ENCODE measurements around the gene PLEKHH2.
"Not testable (repeated sequence)": the region's sequence is repeated elsewhere in the genome, so short reads cannot be mapped to it uniquely, and the experiment has no call there.

Gene PLEKHH2

GRCh38 chr2:43724728-43725526, 87.9 kb downstream of the PLEKHH2 start:
- DNase-seq: no peak

- DNase-seq: no peak
Measured at GRCh38 chr2:43725711-43726246, 88.7 kb downstream of the PLEKHH2 start.

- DNase-seq: not testable (repeated sequence)
Measured at GRCh38 chr2:43726961-43727633, 90.0 kb downstream of the PLEKHH2 start.

- no peak for DNase-seq
Measured at GRCh38 chr2:43727634-43728014, 90.6 kb downstream of the PLEKHH2 start.

- DNase-seq: no peak
Measured at GRCh38 chr2:43729491-43730174, 92.6 kb downstream of the PLEKHH2 start.

- no peak for DNase-seq
Measured at GRCh38 chr2:43731211-43731610, 94.2 kb downstream of the PLEKHH2 start.

- DNase-seq: no peak
Measured at GRCh38 chr2:43736637-43737036, 99.6 kb downstream of the PLEKHH2 start.

GRCh38 chr2:43737097-43737854, 100.2 kb downstream of the PLEKHH2 start:
- DNase-seq: no peak

GRCh38 chr2:43737855-43738254, 100.8 kb downstream of the PLEKHH2 start:
- DNase-seq: no peak

GRCh38 chr2:43738257-43738656, 101.2 kb downstream of the PLEKHH2 start:
- no peak for DNase-seq

- no peak for DNase-seq
Measured at GRCh38 chr2:43743706-43744105, 106.6 kb downstream of the PLEKHH2 start.

- no peak for DNase-seq
Measured at GRCh38 chr2:43745457-43745856, 108.4 kb downstream of the PLEKHH2 start.

- peak; percentile 23 to 50 for DNase-seq
Measured at GRCh38 chr2:43748333-43748732, 111.3 kb downstream of the PLEKHH2 start.

- no peak for DNase-seq
Measured at GRCh38 chr2:43749583-43749982, 112.5 kb downstream of the PLEKHH2 start.

- DNase-seq: no peak
Measured at GRCh38 chr2:43751476-43751990, 114.5 kb downstream of the PLEKHH2 start.

- DNase-seq: no peak
Measured at GRCh38 chr2:43752302-43752701, 115.2 kb downstream of the PLEKHH2 start.

GRCh38 chr2:43754180-43754579, 117.1 kb downstream of the PLEKHH2 start:
- no peak for DNase-seq

- DNase-seq: no peak
Measured at GRCh38 chr2:43758739-43759138, 121.7 kb downstream of the PLEKHH2 start.

GRCh38 chr2:43759195-43759594, 122.1 kb downstream of the PLEKHH2 start:
- no peak for DNase-seq

- no peak for DNase-seq
Measured at GRCh38 chr2:43762286-43762685, 125.2 kb downstream of the PLEKHH2 start.

- DNase-seq: no peak
Measured at GRCh38 chr2:43763091-43763490, 126.0 kb downstream of the PLEKHH2 start.

GRCh38 chr2:43764086-43764705, 127.1 kb downstream of the PLEKHH2 start:
- DNase-seq: no peak

Data from stimulated activated CD4-positive, alpha-beta T cell treated with anti-CD3 and anti-CD28 coated beads, Interleukin-2, amount 100 ng/mL, for 24 hours (primary cell).